Measurements from ENCODE around the gene CELF5. TPM values are rescaled to one million over a fixed set of nuclear protein-coding genes. Genes with fewer than 3 reads are reported as not detected.

CELF5 gene
- total RNA-seq, 1 donor: under 0.01 TPM

DNA sequence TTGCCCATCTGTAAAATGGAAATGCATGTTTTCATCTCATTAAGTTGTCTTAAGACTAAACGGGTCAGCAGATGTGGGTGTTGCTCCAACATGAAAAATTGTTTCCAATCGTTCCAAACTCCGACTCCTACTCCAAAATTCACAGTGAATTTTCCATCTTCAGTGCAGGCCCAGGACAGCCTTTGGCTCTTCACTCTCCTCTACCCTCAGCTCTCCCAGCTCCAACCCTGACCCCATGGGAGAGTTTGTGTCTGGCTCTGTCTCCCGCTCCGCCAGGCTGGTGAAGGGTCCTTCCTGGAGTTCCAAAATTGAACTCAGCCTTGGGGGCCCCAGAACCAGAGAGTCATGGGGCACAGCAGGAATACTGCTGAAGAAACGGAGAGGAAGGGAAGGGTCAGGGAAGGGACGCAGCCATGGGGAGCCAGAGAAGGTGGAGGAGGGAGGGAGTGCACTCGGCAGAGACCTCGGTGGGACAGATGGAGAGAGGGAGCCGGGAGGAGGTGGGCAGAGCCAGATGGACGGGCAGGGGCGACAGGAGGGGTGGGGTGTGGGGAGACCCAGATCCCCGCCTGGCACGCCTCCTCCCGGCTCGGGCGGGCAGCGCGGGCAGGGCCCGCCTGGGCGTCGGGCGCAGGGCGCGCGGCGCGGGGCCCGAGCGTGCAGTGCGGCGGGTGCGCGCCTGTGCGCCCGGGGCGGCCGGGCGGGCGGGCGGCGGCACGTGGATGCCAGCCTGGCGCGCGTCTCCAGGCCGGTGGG lies 45.6 kb downstream of the CELF5 start:
- DNase-seq (ENCODE audit: low read depth in 2 of 3, low spot score in 2 of 3): no peak

DNA sequence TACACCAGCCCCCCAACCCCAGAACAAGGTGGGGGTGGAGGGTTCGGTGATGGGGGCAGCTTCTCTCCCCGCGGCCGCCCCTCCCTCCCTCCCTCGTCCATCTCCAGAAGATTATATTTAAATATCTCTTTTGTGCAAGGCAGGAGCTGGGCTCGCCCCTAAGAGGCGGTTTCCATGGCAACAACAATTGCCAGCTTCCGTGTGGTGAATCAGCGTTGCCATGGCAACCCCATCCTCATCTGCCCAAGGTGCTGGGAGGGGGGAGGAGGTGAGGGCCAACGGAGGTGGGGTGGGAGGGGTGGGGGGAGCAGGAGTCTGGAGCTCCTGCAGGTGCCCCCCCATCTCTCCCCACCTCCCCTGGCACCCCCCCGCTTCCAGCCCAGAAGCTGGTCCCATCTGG lies 46.4 kb downstream of the CELF5 start:
- peak in 2 of 3 donors; percentile 63 to 64 for DNase-seq (ENCODE audit: low read depth in 2 of 3, low spot score in 2 of 3)

- DNase-seq (ENCODE audit: low read depth in 2 of 3, low spot score in 2 of 3): no peak
Measured at GRCh38 chr19:3272401-3272931, 48.0 kb downstream of the CELF5 start.

DNA sequence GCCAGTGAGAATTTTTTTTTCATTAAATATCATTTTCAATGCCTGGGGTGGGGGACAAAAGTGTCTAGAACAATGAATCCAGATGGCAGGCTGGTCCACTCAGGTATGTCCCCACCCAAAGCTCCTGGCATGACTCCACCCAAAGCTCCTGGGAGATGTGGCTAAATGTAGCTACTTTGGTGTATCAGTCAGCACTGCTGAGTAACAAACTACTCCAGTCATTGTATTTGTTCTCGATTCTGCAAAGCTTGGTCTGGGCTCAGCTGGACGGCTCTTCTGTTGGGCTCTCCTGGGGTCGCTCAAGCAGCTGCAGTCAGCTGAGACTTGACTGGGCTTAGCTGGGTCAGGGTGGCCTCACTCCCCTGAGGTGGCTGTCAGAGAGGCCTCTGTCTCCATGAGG lies 48.5 kb downstream of the CELF5 start:
- DNase-seq (ENCODE audit: low read depth in 2 of 3, low spot score in 2 of 3): no peak

- no peak for DNase-seq (ENCODE audit: low read depth in 2 of 3, low spot score in 2 of 3)
Measured at GRCh38 chr19:3274245-3274941, 49.9 kb downstream of the CELF5 start.

- DNase-seq (ENCODE audit: low read depth in 2 of 3, low spot score in 2 of 3): peak in 1 of 3 donors; percentile 66
Measured at GRCh38 chr19:3274942-3275582, 50.6 kb downstream of the CELF5 start.

DNA sequence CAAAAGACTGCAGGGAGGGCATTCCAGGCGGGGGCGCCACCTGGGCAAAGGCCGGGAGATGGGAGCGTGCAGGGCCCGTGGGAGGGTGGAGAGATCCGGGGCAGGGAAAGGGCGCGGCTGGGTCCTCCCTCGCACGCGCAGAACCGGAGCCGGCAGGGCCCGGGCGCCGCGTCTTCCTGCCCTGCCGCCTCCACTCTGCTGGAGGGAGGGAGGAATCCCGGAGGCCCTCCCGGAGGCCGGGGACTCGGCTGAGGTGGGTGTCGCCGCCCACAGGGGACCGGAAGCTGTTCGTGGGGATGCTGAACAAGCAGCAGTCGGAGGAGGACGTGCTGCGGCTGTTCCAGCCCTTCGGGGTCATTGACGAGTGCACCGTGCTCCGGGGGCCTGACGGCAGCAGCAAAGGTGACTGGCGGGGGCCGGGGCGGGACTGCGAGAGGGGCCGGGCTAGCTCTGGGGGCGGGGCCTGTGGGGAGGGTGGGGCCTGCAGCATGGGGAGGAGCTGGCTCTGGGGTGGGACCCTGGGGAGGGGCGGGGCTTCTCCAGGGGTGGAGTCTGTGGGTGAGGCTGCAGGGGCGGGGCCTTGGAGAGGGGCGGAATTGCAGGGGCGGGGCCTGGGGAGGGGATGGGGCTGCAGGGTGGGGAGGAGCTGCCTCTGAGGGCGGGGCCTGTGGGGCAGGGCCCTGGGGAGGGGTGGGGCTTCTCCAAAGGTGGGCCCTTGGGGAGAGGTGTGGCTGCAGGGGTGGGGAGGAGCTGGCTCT lies 51.3 kb downstream of the CELF5 start:
- DNase-seq (ENCODE audit: low read depth in 2 of 3, low spot score in 2 of 3): peak; percentile 82 to 90 (median 89)

DNA sequence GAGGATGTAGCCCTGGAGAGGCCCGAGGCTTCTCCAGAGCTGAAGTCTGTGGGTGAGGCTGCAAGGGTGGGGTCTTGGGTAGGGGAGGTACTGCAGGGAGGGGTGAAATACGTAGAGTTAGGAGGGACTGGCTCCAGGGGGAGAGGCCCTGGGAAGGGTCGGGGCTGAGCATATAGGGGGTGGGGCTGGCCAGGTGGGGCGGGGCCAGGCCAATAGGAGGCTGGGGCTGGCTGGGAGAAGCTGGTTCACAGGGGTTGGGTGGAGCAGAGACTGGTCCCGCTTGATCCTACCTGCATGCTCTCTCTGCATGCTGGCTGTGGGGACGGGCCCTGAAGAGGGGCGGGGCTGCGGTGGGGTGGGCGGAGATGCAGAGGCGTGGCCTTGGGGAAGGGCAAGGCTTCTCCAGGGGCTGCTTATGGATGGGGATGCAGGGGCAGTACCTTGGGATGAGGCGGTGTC lies 51.9 kb downstream of the CELF5 start:
- no peak for DNase-seq (ENCODE audit: low read depth in 2 of 3, low spot score in 2 of 3)

GRCh38 chr19:3277649-3278048 lies 53.2 kb downstream of the CELF5 start:
- no peak for DNase-seq (ENCODE audit: low read depth in 2 of 3, low spot score in 2 of 3)

DNA sequence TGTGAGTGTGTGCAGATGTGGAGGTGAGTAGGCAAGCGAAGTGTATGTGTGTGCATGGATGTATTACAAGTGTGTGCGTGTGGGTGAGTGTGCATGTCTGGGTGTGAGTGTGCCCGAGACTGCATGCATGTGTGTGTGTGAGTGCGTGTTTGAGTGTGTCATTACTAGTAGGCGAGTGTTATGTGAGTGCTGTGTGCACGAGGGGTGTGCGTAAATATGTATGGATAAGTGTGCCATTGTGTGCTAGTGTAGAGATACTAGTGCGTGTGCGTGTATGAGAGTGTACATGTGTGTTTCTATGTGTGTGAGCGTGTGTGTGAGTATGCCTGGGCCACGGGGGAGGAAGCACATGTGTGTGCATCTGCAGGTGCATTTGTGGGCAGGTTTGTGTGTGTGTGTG lies 53.8 kb downstream of the CELF5 start:
- no peak for DNase-seq (ENCODE audit: low read depth in 2 of 3, low spot score in 2 of 3)

GRCh38 chr19:3278749-3279148 lies 54.3 kb downstream of the CELF5 start:
- DNase-seq (ENCODE audit: low read depth in 2 of 3, low spot score in 2 of 3): no peak

DNA sequence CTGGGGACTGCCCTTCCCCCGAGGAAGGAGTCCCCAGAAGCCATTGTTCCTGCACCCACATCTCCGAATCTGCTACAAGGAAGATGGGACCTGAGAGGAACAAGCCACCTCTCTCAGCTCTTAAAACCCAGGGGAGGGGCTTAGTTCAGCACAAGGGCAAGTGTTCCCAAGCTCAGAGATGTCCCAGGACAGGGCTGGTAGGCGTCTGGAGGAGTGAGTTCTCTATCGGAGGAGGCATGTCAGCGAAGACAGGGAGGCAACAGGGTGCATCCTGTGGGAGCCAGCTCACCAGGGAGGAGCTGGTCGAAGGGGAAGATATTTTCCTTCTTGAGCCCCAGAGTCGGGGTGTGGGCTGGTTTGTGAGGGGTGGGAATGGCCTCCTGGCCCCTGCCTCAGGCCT lies 54.8 kb downstream of the CELF5 start:
- no peak for DNase-seq (ENCODE audit: low read depth in 2 of 3, low spot score in 2 of 3)

GRCh38 chr19:3281026-3281425 lies 56.6 kb downstream of the CELF5 start:
- no peak for DNase-seq (ENCODE audit: low read depth in 2 of 3, low spot score in 2 of 3)

DNA sequence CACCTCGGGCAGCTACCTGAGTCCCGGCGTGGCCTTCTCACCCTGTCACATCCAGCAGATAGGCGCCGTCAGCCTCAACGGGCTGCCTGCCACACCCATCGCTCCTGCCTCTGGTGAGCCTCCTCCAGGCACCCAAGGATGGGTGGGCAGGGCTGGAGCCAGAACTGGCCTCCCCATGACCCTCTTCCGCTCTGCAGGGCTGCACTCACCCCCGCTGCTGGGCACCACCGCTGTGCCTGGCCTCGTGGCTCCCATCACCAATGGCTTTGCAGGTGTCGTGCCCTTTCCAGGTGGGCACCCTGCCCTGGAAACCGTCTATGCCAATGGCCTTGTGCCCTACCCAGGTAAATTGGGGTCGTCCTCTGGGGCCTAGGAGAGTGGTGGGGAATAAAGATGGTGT lies 57.7 kb downstream of the CELF5 start:
- DNase-seq (ENCODE audit: low read depth in 2 of 3, low spot score in 2 of 3): no peak

DNA sequence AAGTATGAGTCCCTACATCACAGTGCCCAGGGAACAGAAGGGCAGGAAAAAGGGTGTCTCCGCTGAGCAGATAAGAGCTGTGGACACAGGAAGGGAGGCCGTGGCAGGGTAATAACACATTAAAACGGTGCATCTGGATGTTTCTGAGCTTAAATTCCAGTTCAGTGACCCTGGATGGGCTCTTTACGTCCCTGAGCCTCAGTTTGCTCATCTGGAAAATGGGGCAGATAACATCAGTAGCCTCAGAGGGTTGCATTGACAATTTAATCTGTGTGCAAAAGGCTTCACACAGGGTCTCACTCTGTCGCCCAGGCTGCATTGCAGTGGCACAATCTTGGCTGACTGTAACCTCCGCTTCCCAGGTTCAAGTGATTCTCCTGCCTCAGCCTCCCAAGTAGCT lies 58.1 kb downstream of the CELF5 start:
- DNase-seq (ENCODE audit: low read depth in 2 of 3, low spot score in 2 of 3): no peak

GRCh38 chr19:3283246-3283751 lies 58.8 kb downstream of the CELF5 start:
- DNase-seq (ENCODE audit: low read depth in 2 of 3, low spot score in 2 of 3): no peak

DNA sequence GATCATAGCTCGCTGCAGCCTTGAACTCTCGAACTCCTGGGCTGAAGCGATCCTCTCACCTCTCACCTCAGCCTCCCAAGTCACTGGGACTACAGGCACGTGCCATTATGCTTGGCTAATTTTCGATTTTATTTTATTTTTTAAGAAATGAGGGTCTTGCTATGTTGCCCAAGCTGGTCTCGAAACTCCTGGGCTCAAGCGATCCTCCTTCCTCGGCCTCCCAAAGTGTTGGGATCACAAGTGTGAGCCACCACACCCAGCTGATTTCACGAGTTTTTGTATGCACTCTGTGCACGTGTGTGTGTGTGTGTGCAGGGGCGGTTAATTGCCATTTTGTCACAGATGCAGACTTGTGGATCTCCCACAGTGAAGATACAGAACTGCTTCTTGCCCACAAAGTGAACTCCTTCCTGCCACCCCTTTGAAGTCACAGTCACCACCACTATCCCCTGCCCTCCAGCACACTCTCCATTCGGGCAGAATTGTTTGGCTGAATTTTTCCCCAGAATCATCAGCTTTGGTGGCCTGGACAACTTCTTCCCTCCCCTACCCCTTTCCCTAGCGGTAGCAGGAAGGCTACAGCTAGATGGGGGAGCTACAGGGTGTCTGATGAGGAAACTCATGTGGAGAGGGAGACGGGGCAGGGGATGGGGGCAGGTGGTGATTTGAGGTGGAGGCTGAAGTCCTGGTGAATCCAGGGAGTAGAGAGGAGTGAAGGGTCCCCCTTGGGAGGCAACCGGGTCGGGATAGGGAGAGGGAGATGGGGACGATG lies 59.6 kb downstream of the CELF5 start:
- DNase-seq (ENCODE audit: low read depth in 2 of 3, low spot score in 2 of 3): no peak

DNA sequence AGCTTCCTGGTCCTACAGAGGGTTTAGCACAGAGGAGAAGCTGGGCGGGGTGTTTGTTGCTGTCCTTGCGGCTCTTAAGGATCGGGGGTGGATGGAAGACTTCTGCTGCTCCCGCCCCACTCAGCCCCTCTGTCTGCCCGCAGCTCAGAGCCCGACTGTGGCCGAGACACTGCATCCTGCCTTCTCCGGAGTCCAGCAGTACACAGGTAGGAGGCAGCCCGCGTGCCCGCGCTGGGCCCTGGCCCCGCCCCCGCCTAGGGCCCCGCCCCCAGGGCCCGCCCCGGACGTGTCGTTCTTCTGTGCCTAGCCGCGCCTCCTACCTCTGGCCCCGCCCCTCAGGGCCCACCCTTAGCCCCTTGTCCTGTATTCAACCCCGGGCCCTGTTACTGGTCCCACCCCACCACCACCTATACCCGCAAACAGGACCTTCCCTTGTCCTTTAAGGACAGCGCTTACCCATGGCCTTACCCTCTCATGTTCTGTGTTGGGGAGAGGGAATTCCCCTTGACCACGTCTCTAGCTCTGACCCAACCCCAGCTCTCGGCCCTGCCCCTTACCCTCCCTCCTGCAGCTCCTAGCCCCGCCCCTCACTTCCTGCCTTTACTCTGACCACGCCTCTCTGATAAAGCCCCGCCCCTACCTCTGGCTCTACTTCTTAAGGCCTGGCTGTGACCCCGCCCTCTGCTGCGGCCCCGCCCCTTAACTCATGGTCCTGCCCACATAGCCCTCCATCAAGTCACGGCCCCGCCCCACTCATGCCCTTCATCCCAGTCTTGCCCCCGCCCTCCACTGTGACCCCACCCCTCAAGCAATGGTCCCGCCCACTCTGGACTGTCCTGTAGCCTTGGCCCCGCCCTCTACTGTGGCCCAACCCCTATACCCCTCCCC lies 60.5 kb downstream of the CELF5 start:
- peak; percentile 25 to 91 (median 80) for DNase-seq (ENCODE audit: low read depth in 2 of 3, low spot score in 2 of 3)
